KMS-11 (cell line): ENCODE data around the gene HSDL2.

Source experiments
- H2AFZ ChIP-seq: fragments of 200-600 bp; sonication (generic); 2 replicates; pipeline ENCODE4 v1.6.1; 2016; ENCODE audit warnings: antibody characterized with exemption, mixed run types, low read depth
- H3K27ac ChIP-seq: fragments of 200-600 bp; sonication (generic); 2 replicates; pipeline ENCODE4 v1.6.1; 2016; ENCODE audit warnings: mild to moderate bottlenecking, mixed run types
- H3K27me3 ChIP-seq: fragments of 200-600 bp; sonication (generic); 2 replicates; pipeline ENCODE4 v1.6.1; 2017; ENCODE audit warnings: mild to moderate bottlenecking, low read depth, mixed run types, moderate library complexity; ENCODE audit not compliant: insufficient read depth
- H3K36me3 ChIP-seq: fragments of 200-600 bp; sonication (generic); 2 replicates; pipeline ENCODE4 v1.6.1; 2017; ENCODE audit warnings: mild to moderate bottlenecking, mixed run types; ENCODE audit not compliant: insufficient read depth
- H3K4me1 ChIP-seq: fragments of 200-600 bp; sonication (generic); 2 replicates; pipeline ENCODE4 v1.6.1; 2016; ENCODE audit warnings: mild to moderate bottlenecking, low read depth, mixed run types; ENCODE audit not compliant: poor library complexity, severe bottlenecking
- H3K4me2 ChIP-seq: fragments of 200-600 bp; sonication (generic); 2 replicates; pipeline ENCODE4 v1.7.0; 2016; ENCODE audit warnings: mild to moderate bottlenecking, mixed run types
- H3K4me3 ChIP-seq: fragments of 200-600 bp; sonication (generic); IDR thresholded peaks from 2 replicates; pipeline ENCODE4 v1.6.1; 2017; ENCODE audit warnings: low read depth, low read length, mixed read lengths; ENCODE audit not compliant: insufficient read depth
- H3K79me2 ChIP-seq: fragments of 200-600 bp; sonication (generic); 2 replicates; pipeline ENCODE4 v1.6.1; 2016; ENCODE audit warnings: low read depth, mixed run types; ENCODE audit not compliant: insufficient read depth
- H3K9ac ChIP-seq: fragments of 200-600 bp; sonication (generic); 2 replicates; pipeline ENCODE4 v1.6.1; 2016; ENCODE audit warnings: mild to moderate bottlenecking, mixed run types
- H4K20me1 ChIP-seq: fragments of 200-600 bp; sonication (generic); 2 replicates; pipeline ENCODE4 v1.6.1; 2016; ENCODE audit warnings: mild to moderate bottlenecking, mixed run types; ENCODE audit not compliant: insufficient read depth
- TF ChIP-seq, protein P1 (sequence below): fragments of 200-600 bp; sonication (generic); conservative IDR thresholded peaks from 2 replicates; pipeline ENCODE4 v1.6.1; 2017; ENCODE audit warnings: low read depth, mild to moderate bottlenecking, antibody characterized with exemption, low read length, moderate library complexity, mixed read lengths

The HSDL2 gene

DNA sequence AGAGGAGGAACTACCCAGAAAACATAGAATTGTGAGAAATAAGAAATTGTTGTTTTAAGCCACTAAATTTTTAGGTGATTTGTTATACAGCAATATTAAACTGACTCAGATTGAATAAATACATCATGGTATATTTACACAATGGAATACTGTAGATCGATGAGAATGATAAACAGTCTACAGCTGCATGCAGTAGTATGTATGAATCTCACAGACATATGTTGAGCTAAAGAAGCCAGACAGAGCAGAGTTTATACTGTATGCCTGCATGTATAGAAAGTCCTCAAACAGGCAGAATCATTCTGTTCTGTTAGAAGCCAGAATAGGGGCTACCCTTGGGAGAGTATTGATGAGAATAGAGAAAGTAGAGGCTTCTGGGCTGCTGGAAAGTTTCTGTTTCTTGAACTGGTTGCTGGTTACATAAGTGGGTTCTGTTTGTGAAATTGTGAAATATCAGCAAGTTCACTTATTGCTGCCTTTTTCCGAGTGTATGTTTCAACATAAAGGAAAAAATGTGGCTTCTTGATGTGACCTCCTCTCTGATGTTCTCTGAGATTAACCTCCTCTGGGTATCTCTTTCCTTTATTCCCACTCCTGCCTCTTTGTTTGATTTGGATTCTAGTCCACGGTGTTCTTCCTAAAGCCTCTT lies 116.3 kb downstream of the HSDL2 start:
- TF ChIP-seq, protein P1, sequence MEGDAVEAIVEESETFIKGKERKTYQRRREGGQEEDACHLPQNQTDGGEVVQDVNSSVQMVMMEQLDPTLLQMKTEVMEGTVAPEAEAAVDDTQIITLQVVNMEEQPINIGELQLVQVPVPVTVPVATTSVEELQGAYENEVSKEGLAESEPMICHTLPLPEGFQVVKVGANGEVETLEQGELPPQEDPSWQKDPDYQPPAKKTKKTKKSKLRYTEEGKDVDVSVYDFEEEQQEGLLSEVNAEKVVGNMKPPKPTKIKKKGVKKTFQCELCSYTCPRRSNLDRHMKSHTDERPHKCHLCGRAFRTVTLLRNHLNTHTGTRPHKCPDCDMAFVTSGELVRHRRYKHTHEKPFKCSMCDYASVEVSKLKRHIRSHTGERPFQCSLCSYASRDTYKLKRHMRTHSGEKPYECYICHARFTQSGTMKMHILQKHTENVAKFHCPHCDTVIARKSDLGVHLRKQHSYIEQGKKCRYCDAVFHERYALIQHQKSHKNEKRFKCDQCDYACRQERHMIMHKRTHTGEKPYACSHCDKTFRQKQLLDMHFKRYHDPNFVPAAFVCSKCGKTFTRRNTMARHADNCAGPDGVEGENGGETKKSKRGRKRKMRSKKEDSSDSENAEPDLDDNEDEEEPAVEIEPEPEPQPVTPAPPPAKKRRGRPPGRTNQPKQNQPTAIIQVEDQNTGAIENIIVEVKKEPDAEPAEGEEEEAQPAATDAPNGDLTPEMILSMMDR, result no peak
- Histone ChIP-seq H3K79me2 (no peaks in the 10 kb centered on the region), H3K36me3 (no peaks in the 10 kb centered on the region; the same call in 1 of the 2 replicates), H2AFZ (no peak overlapping the region), H3K4me1 (peaks cover under 1% of the 10 kb centered on the region), H3K4me3 (no peak overlapping the region), H3K9ac (no peak overlapping the region), H3K27me3 (no peaks in the 10 kb centered on the region), H4K20me1 (no peaks in the 10 kb centered on the region), H3K4me2 (no peak overlapping the region), H3K27ac (no peak overlapping the region)

DNA sequence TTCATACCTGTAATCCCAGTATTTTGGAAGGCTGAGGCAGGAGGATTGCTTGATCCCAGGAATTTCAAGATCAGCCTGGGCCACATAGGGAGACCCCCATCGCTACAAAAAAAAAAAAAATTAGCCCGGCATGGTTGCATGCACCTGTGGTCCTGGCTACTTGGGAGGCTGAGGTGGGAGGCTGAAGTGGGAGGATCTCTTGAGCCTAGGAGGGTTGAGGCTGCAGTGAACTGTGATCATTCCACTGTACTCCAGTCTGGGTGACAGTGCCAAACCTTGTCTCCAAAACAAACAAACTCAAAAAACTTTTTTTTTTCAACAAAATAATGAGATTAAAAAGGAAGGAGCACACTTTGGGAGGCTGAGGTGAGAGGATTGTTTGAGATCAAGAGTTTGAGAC lies 120.9 kb downstream of the HSDL2 start:
- Histone ChIP-seq H3K4me3 (no peak overlapping the region), H3K27me3 (no peaks in the 10 kb centered on the region), H3K9ac (no peak overlapping the region), H3K79me2 (no peaks in the 10 kb centered on the region), H2AFZ (no peak overlapping the region), H3K36me3 (no peaks in the 10 kb centered on the region), H4K20me1 (no peaks in the 10 kb centered on the region), H3K4me1 (peaks cover 19% of the 10 kb centered on the region), H3K27ac (no peak overlapping the region), H3K4me2 (no peak overlapping the region)
- TF ChIP-seq, protein P1, result no peak

DNA sequence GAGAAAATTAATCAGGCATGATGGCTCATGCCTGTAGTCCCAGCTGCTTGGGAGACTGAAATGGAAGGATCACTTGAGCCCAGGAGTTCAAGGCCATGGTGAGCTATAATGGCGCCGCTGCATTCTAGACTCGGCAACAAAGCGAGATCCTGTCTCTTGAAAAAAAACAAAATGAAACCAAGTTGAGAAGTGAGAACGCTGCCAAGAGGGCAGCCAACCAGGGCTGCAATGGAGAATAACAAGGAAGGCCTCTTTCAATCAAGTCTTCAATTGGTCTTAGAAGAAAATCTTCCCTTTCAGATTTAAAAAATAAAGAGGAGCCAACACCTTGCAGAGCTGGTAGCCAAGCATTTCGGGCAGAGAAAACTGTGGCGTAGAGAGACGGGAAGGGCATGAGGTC lies 121.4 kb downstream of the HSDL2 start:
- H3K79me2 ChIP-seq, result no peaks in the 10 kb centered on the region
- no peak overlapping the region for H2AFZ ChIP-seq
- peaks cover 19% of the 10 kb centered on the region for H3K4me1 ChIP-seq
- no peaks in the 10 kb centered on the region for H3K27me3 ChIP-seq
- H3K4me3 ChIP-seq, result no peak overlapping the region
- TF ChIP-seq, protein P1, result no peak
- H3K36me3 ChIP-seq, result no peaks in the 10 kb centered on the region
- no peak overlapping the region for H3K27ac ChIP-seq
- H3K9ac ChIP-seq, result no peak overlapping the region
- no peaks in the 10 kb centered on the region for H4K20me1 ChIP-seq
- H3K4me2 ChIP-seq, result no peak overlapping the region

DNA sequence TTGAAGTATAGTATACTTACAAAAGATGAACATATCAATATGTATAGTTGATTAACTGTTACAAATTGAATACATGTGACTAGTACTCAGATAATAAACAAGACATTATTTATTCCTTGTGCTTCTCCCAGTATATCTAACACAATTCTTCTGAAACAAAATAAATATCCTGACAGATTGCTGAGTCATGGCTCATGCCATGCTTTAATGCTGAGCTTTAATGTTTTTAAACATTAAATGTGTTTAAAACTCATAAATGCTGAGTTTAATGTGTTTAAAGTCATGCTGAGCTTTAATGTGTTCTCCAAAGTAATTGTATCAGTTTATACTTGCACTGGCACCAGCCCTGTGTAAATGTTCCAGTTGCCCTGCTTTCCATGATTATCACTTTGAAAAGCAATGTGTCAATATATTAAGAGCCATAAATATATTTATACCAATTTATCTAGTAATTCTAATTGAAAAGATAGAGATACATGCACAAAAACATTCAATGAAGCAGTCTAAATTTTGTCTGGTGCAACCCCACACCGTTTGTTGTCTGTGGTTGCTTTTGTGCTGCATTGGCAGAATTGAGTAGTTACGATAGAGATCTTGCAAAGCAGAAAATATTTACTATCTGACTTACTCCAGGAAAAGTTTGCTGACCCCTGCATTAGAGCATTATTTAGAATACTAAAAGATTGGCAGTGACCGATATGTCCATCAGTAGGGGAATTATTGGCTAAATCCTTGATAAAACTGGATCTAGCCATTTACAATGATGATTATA lies 122.5 kb downstream of the HSDL2 start:
- peaks cover 19% of the 10 kb centered on the region for H3K4me1 ChIP-seq
- H4K20me1 ChIP-seq, result no peaks in the 10 kb centered on the region
- no peaks in the 10 kb centered on the region for H3K36me3 ChIP-seq
- no peaks in the 10 kb centered on the region for H3K79me2 ChIP-seq
- peak overlapping the region; percentile 3; the same call in 1 of the 2 replicates for H3K4me2 ChIP-seq
- no peak overlapping the region for H2AFZ ChIP-seq
- peak overlapping the region; percentile 8; the same call in 1 of the 2 replicates for H3K27ac ChIP-seq
- H3K9ac ChIP-seq, result no peak overlapping the region
- H3K4me3 ChIP-seq, result no peak overlapping the region
- TF ChIP-seq, protein P1, result no peak
- H3K27me3 ChIP-seq, result no peaks in the 10 kb centered on the region
